Stimulated activated CD8-positive, alpha-beta memory T cell treated with anti-CD3 and anti-CD28 coated beads, Interleukin-15, amount 100 ng/mL, for 24 hours (primary cell): Measurements from ENCODE around the gene CDKAL1.
"Not testable (repeated sequence)": the region's sequence is repeated elsewhere in the genome, so short reads cannot be mapped to it uniquely, and the experiment has no call there.

Experiments
- DNase-seq: peaks from one replicate; pipeline ENCODE4 v3.0.0-alpha.2; 2020; ENCODE audit warnings: low read depth

Gene CDKAL1

GRCh38 chr6:20744911-20745557 is 210.8 kb downstream of the CDKAL1 start:
- DNase-seq: no peak

GRCh38 chr6:20746024-20746423 is 211.8 kb downstream of the CDKAL1 start:
- DNase-seq: no peak

- no peak for DNase-seq
Measured at GRCh38 chr6:20746805-20747558, 212.7 kb downstream of the CDKAL1 start.

- DNase-seq: no peak
Measured at GRCh38 chr6:20747991-20748390, 213.7 kb downstream of the CDKAL1 start.

- no peak for DNase-seq
Measured at GRCh38 chr6:20751293-20751935, 217.2 kb downstream of the CDKAL1 start.

- no peak for DNase-seq
Measured at GRCh38 chr6:20755631-20756030, 221.4 kb downstream of the CDKAL1 start.

GRCh38 chr6:20756584-20757147 is 222.4 kb downstream of the CDKAL1 start:
- DNase-seq: not testable (repeated sequence)

- DNase-seq: no peak
Measured at GRCh38 chr6:20757761-20758160, 223.5 kb downstream of the CDKAL1 start.

GRCh38 chr6:20763296-20763695 is 229.0 kb downstream of the CDKAL1 start:
- DNase-seq: no peak

GRCh38 chr6:20769631-20770030 is 235.4 kb downstream of the CDKAL1 start:
- no peak for DNase-seq

- no peak for DNase-seq
Measured at GRCh38 chr6:20770773-20771172, 236.5 kb downstream of the CDKAL1 start.

- DNase-seq: no peak
Measured at GRCh38 chr6:20771409-20771808, 237.2 kb downstream of the CDKAL1 start.

GRCh38 chr6:20773822-20774221 is 239.6 kb downstream of the CDKAL1 start:
- DNase-seq: no peak

- DNase-seq: no peak
Measured at GRCh38 chr6:20775981-20776380, 241.7 kb downstream of the CDKAL1 start.

- DNase-seq: no peak
Measured at GRCh38 chr6:20777801-20778200, 243.5 kb downstream of the CDKAL1 start.

GRCh38 chr6:20778459-20778858 is 244.2 kb downstream of the CDKAL1 start:
- no peak for DNase-seq

- DNase-seq: no peak
Measured at GRCh38 chr6:20778912-20779311, 244.7 kb downstream of the CDKAL1 start.

GRCh38 chr6:20789162-20789561 is 254.9 kb downstream of the CDKAL1 start:
- DNase-seq: no peak

GRCh38 chr6:20790032-20790791 is 256.0 kb downstream of the CDKAL1 start:
- no peak for DNase-seq

GRCh38 chr6:20791074-20791473 is 256.8 kb downstream of the CDKAL1 start:
- DNase-seq: no peak

GRCh38 chr6:20791944-20792343 is 257.7 kb downstream of the CDKAL1 start:
- DNase-seq: no peak

- DNase-seq: no peak
Measured at GRCh38 chr6:20793174-20793573, 258.9 kb downstream of the CDKAL1 start.
